HCT116 (cell line): Measurements from ENCODE around the gene C1orf141. TPM values are rescaled to one million over a fixed set of nuclear protein-coding genes. Genes with fewer than 3 reads are reported as not detected.

Experiments used
- ATAC-seq: fragments of 200-7000 bp; cut with Tn5 transposase; 2 replicates; pipeline ENCODE4 v1.9.1; 2020; ENCODE audit warnings: mild to moderate bottlenecking, moderate library complexity
- BruUV-seq: library from RNA; stranded (reverse); fragments of 400-500 nt; replicated peaks from 2 replicates; lab custom pipeline; 2021; lab: Mats Ljungman, UMichigan
- CTCF ChIA-PET: fragments of 300-600 bp; sonication (Branson Sonifier 250); formaldehyde crosslinking; loops from one replicate; lab custom pipeline; 2021; ENCODE audit warnings: antibody characterized with exemption; lab: Charles Lee
- POLR2A ChIA-PET: fragments of 300-600, 350-600 bp; sonication (Branson Sonifier 250); formaldehyde crosslinking; loops from one replicate; lab custom pipeline; 2021; ENCODE audit warnings: antibody characterized with exemption; lab: Charles Lee
- RAD21 ChIA-PET, 2 experiments: fragments of 300-600 bp; sonication (Branson Sonifier 250); formaldehyde crosslinking; loops; one replicate each; lab custom pipeline; 2023; ENCODE audit warnings: low total read pairs in 2 of 2; ENCODE audit not compliant: uncharacterized antibody in 2 of 2, unreplicated experiment in 2 of 2, low non-redundant PET in 1 of 2; lab: Charles Lee
- DNase-seq: peaks from one replicate; pipeline ENCODE4 v3.0.0-alpha.2; 2010; ENCODE audit warnings: low read depth, low spot score
- H2AFZ ChIP-seq: fragments of 200-600 bp; shearing (Covaris generic), sonication (generic); 2 replicates; pipeline ENCODE4 v1.6.1; 2017; ENCODE audit warnings: low read depth, mixed run types, mixed read lengths, antibody characterized with exemption, low read length; ENCODE audit not compliant: poor library complexity, severe bottlenecking
- H3K27ac ChIP-seq: 2 replicates; pipeline ENCODE4 v1.5.1; 2012; ENCODE audit warnings: low read depth, low read length
- H3K27me3 ChIP-seq: fragments of 200-600 bp; sonication (generic); 2 replicates; pipeline ENCODE4 v1.6.1; 2016; ENCODE audit warnings: mixed run types, low read length, mixed read lengths; ENCODE audit not compliant: insufficient read depth
- H3K36me3 ChIP-seq, 2 experiments: fragments of 200-500 bp in 1 of 2; fragments of 200-600 bp in 1 of 2; sonication (Bioruptor generic) in 1 of 2; sonication (generic) in 1 of 2; 2 replicates each; pipeline versions ENCODE4 v1.5.1 to v1.6.1; 2014 to 2016; ENCODE audit warnings: low read length in 2 of 2, inconsistent platforms in 1 of 2, mixed read lengths in 1 of 2, mixed run types in 1 of 2; ENCODE audit not compliant: insufficient read depth in 2 of 2, control insufficient read depth in 1 of 2
- H3K4me1 ChIP-seq, 2 experiments: fragments of 200-600 bp in 1 of 2; sonication (generic) in 1 of 2; 2 replicates each; pipeline versions ENCODE4 v1.5.1 to v1.6.1; 2012 to 2017; ENCODE audit warnings: low read length in 2 of 2, inconsistent platforms in 1 of 2, mild to moderate bottlenecking in 1 of 2, mixed read lengths in 1 of 2, mixed run types in 1 of 2, moderate library complexity in 1 of 2; ENCODE audit not compliant: insufficient read depth in 2 of 2, control insufficient read depth in 1 of 2
- H3K4me2 ChIP-seq: fragments of 200-600 bp; sonication (generic); 2 replicates; pipeline ENCODE4 v1.6.1; 2017; ENCODE audit warnings: mixed run types, low read length, mixed read lengths
- H3K4me3 ChIP-seq, 2 experiments: fragments of 200-600 bp in 1 of 2; sonication (generic) in 1 of 2; replicated peaks in 1 of 2; 2 replicates each; pipeline ENCODE4 v1.5.1; 2011 to 2016; ENCODE audit warnings: low read length in 2 of 2, control low read depth in 1 of 2, low read depth in 1 of 2, mild to moderate bottlenecking in 1 of 2, mixed read lengths in 1 of 2, mixed run types in 1 of 2
- H3K79me2 ChIP-seq: fragments of 200-600 bp; sonication (generic); 2 replicates; pipeline ENCODE4 v1.6.1; 2017; ENCODE audit warnings: mild to moderate bottlenecking, mixed run types, low read length, moderate library complexity, mixed read lengths; ENCODE audit not compliant: insufficient read depth
- H3K9ac ChIP-seq: fragments of 200-600 bp; sonication (generic); 2 replicates; pipeline ENCODE4 v1.6.1; 2016; ENCODE audit warnings: low read length, mixed read lengths
- H3K9me2 ChIP-seq: fragments of 200-600 bp; sonication (generic), shearing (Covaris generic); 2 replicates; pipeline ENCODE4 v1.6.1; 2017; ENCODE audit warnings: mixed run types, mild to moderate bottlenecking, moderate library complexity; ENCODE audit not compliant: insufficient read depth
- H3K9me3 ChIP-seq, 2 experiments: fragments of 200-500 bp in 1 of 2; fragments of 200-600 bp in 1 of 2; sonication (Bioruptor generic) in 1 of 2; sonication (generic) in 1 of 2; 2 replicates each; pipeline ENCODE4 v1.6.1; 2014 to 2017; ENCODE audit warnings: low read length in 2 of 2, mixed read lengths in 2 of 2, inconsistent platforms in 1 of 2, low read depth in 1 of 2, mild to moderate bottlenecking in 1 of 2, mixed run types in 1 of 2, moderate library complexity in 1 of 2; ENCODE audit not compliant: control insufficient read depth in 1 of 2, insufficient read depth in 1 of 2
- H4K20me1 ChIP-seq: fragments of 200-600 bp; sonication (generic), shearing (Covaris generic); 2 replicates; pipeline ENCODE4 v1.6.1; 2017; ENCODE audit warnings: mixed run types, mild to moderate bottlenecking, moderate library complexity; ENCODE audit not compliant: insufficient read depth
- ATF3 ChIP-seq: IDR thresholded peaks from 2 replicates; pipeline ENCODE4 v1.6.1; 2012
- CBX3 ChIP-seq: IDR thresholded peaks from 2 replicates; pipeline ENCODE4 v1.6.1; 2012; ENCODE audit warnings: low read depth
- ELF1 ChIP-seq: IDR thresholded peaks from 2 replicates; pipeline ENCODE4 v1.6.1; 2012; ENCODE audit warnings: low read depth, borderline replicate concordance
- EZH2phosphoT487 ChIP-seq: fragments of 200-600 bp; IDR thresholded peaks from 2 replicates; pipeline ENCODE4 v1.6.1; 2018; ENCODE audit warnings: antibody characterized with exemption, borderline replicate concordance
- FOSL1 ChIP-seq: IDR thresholded peaks from 2 replicates; pipeline ENCODE4 v1.6.1; 2012; ENCODE audit warnings: low read depth
- POLR2A ChIP-seq: IDR thresholded peaks from 2 replicates; pipeline ENCODE4 v1.7.0; 2011; ENCODE audit warnings: borderline replicate concordance; ENCODE audit not compliant: insufficient read depth, insufficient read length; ENCODE audit errors: extremely low read depth
- POLR2AphosphoS5 ChIP-seq: IDR thresholded peaks from 2 replicates; pipeline ENCODE4 v1.6.1; 2011; ENCODE audit warnings: mild to moderate bottlenecking, low read depth, low read length, moderate library complexity
- SRF ChIP-seq: IDR thresholded peaks from 2 replicates; pipeline ENCODE4 v1.6.1; 2012; ENCODE audit warnings: low read depth
- ZBTB33 ChIP-seq: IDR thresholded peaks from 2 replicates; pipeline ENCODE4 v1.6.1; 2011; ENCODE audit warnings: mild to moderate bottlenecking, low read length, moderate library complexity; ENCODE audit not compliant: insufficient replicate concordance; ENCODE audit errors: extremely low read depth
- ZNF274 ChIP-seq: fragments of 200-500 bp; sonication (Bioruptor generic); IDR thresholded peaks from 2 replicates; pipeline ENCODE4 v1.6.1; 2014; ENCODE audit warnings: mild to moderate bottlenecking, low read depth, low read length, inconsistent platforms
- intact Hi-C: fragments of 100-400 bp; cut with micrococcal nuclease; formaldehyde crosslinking; loops from 2 replicates; pipeline ENCODE4 v1.10.0; 2022
- total RNA-seq: library from RNA; stranded (reverse); gene quantifications from one replicate; pipeline ENCODE4 v1.2.1, GENCODE V29; 2021; ENCODE audit not compliant: unreplicated experiment

The C1orf141 gene
- total RNA-seq, 1 experiment from 2014 or later, result not detected

- Histone ChIP-seq H3K9ac (no peak overlapping the region), H3K4me2 (no peak overlapping the region), H3K9me3 (no peaks in the 10 kb centered on the region), H3K4me3 (no peak overlapping the region), H3K36me3 (no peaks in the 10 kb centered on the region), H3K27me3 (no peaks in the 10 kb centered on the region), H3K4me1 (no peaks in the 10 kb centered on the region), H4K20me1 (no peaks in the 10 kb centered on the region), H3K9me2 (no peaks in the 10 kb centered on the region), H3K79me2 (no peaks in the 10 kb centered on the region), H3K27ac (no peak overlapping the region), H2AFZ (no peak overlapping the region)
- CTCF ChIA-PET, result no interaction called here
- TF ChIP-seq POLR2AphosphoS5, result no peak
- no peak for TF ChIP-seq ZBTB33
- TF ChIP-seq FOSL1, result no peak
- TF ChIP-seq ATF3, result no peak
- no peak for TF ChIP-seq EZH2phosphoT487
- TF ChIP-seq POLR2A, result no peak
- TF ChIP-seq CBX3, result no peak
- TF ChIP-seq ZNF274, result no peak
- no peak for TF ChIP-seq ELF1
- no peak for TF ChIP-seq SRF
- intact Hi-C loops, result no loop called here
- POLR2A ChIA-PET, result no interaction called here
- RAD21 ChIA-PET, result no interaction called here
- DNase-seq, result no peak
- no TSS peak for BruUV-seq
- ATAC-seq, result no peak
Observed at GRCh38 chr1:67077593-67077992, 57.2 kb downstream of the C1orf141 start.
